Measurements from ENCODE around the gene ATP1B3.
"Not testable (repeated sequence)": the region's sequence is repeated elsewhere in the genome, so short reads cannot be mapped to it uniquely, and the experiment has no call there.

The ATP1B3 gene

GRCh38 chr3:141905129-141905528 is 28.7 kb downstream of the ATP1B3 start:
- no peak for DNase-seq (ENCODE audit: low spot score)

GRCh38 chr3:141909408-141909807 is 33.0 kb downstream of the ATP1B3 start:
- no peak for DNase-seq (ENCODE audit: low spot score)

GRCh38 chr3:141909986-141910385 is 33.5 kb downstream of the ATP1B3 start:
- not testable (repeated sequence) for DNase-seq (ENCODE audit: low spot score)

- DNase-seq (ENCODE audit: low spot score), result peak; percentile 76
These were observed 36.8 kb downstream of the ATP1B3 start for GRCh38 chr3:141913150-141913811.

- DNase-seq (ENCODE audit: low spot score), result no peak
These were observed 37.9 kb downstream of the ATP1B3 start for GRCh38 chr3:141914311-141914710.

- no peak for DNase-seq (ENCODE audit: low spot score)
These were observed 38.6 kb downstream of the ATP1B3 start for GRCh38 chr3:141915016-141915415.

GRCh38 chr3:141915766-141916165 is 39.3 kb downstream of the ATP1B3 start:
- no peak for DNase-seq (ENCODE audit: low spot score)

GRCh38 chr3:141920701-141921100 is 44.3 kb downstream of the ATP1B3 start:
- DNase-seq (ENCODE audit: low spot score), result no peak

GRCh38 chr3:141921316-141921715 is 44.9 kb downstream of the ATP1B3 start:
- no peak for DNase-seq (ENCODE audit: low spot score)

GRCh38 chr3:141925677-141926076 is 49.2 kb downstream of the ATP1B3 start:
- DNase-seq (ENCODE audit: low spot score), result not testable (repeated sequence)

GRCh38 chr3:141926929-141927328 is 50.5 kb downstream of the ATP1B3 start:
- no peak for DNase-seq (ENCODE audit: low spot score)

GRCh38 chr3:141928631-141929270 is 52.3 kb downstream of the ATP1B3 start:
- no peak for DNase-seq (ENCODE audit: low spot score)

- no peak for DNase-seq (ENCODE audit: low spot score)
These were observed 53.0 kb downstream of the ATP1B3 start for GRCh38 chr3:141929341-141929995.

- no peak for DNase-seq (ENCODE audit: low spot score)
These were observed 54.4 kb downstream of the ATP1B3 start for GRCh38 chr3:141930801-141931200.

GRCh38 chr3:141933421-141934300 is 57.2 kb downstream of the ATP1B3 start:
- no peak for DNase-seq (ENCODE audit: low spot score)

- no peak for DNase-seq (ENCODE audit: low spot score)
These were observed 57.9 kb downstream of the ATP1B3 start for GRCh38 chr3:141934354-141934753.

- no peak for DNase-seq (ENCODE audit: low spot score)
These were observed 61.6 kb downstream of the ATP1B3 start for GRCh38 chr3:141938011-141938500.

GRCh38 chr3:141939759-141940158 is 63.3 kb downstream of the ATP1B3 start:
- DNase-seq (ENCODE audit: low spot score), result no peak

- peak; percentile 81 for DNase-seq (ENCODE audit: low spot score)
These were observed 63.8 kb downstream of the ATP1B3 start for GRCh38 chr3:141940194-141940776.

GRCh38 chr3:141941093-141941492 is 64.7 kb downstream of the ATP1B3 start:
- DNase-seq (ENCODE audit: low spot score), result no peak

GRCh38 chr3:141942006-141942405 is 65.6 kb downstream of the ATP1B3 start:
- no peak for DNase-seq (ENCODE audit: low spot score)
